Thoracic aorta (tissue), 2 donors: ENCODE measurements around the gene NKX6-2. TPM values are rescaled to one million over a fixed set of nuclear protein-coding genes. Genes with fewer than 3 reads are reported as not detected.

Source experiments
- ATAC-seq: fragments of 150-250 bp; one replicate; pipeline ENCODE4 v1.8.0; 2017; ENCODE audit warnings: low read depth; ENCODE audit not compliant: insufficient number of reproducible peaks, low FRiP score
- DNase-seq: peaks from one replicate; pipeline ENCODE4 v3.0.0-alpha.2; 2020; ENCODE audit warnings: low spot score
- H3K27ac ChIP-seq, 2 donors: fragments of 200-600 bp; sonication (generic); 1 replicate in 1 of 2; 2 replicates in 1 of 2; pipeline ENCODE4 v1.5.1; 2016; ENCODE audit warnings: mild to moderate bottlenecking in 2 of 2, moderate library complexity in 2 of 2
- H3K27me3 ChIP-seq: fragments of 200-600 bp; sonication (generic); replicated peaks from 2 replicates; pipeline ENCODE4 v1.6.0; 2016; ENCODE audit warnings: mild to moderate bottlenecking; ENCODE audit not compliant: insufficient read depth
- H3K36me3 ChIP-seq: fragments of 200-600 bp; sonication (generic); one replicate; pipeline ENCODE4 v1.5.1; 2016
- H3K4me1 ChIP-seq, 2 donors: fragments of 200-600 bp; sonication (generic); 1 replicate in 1 of 2; 2 replicates in 1 of 2; pipeline versions ENCODE4 v1.5.1 to v1.6.0; 2016; ENCODE audit warnings: low read depth in 2 of 2, mild to moderate bottlenecking in 1 of 2; ENCODE audit not compliant: control insufficient read depth in 1 of 2
- H3K4me3 ChIP-seq: fragments of 200-600 bp; sonication (generic); 2 replicates; pipeline ENCODE4 v1.5.1; 2016; ENCODE audit warnings: mild to moderate bottlenecking
- H3K9me3 ChIP-seq: fragments of 200-600 bp; sonication (generic); 2 replicates; pipeline ENCODE4 v1.5.1; 2016
- CTCF ChIP-seq: fragments of 200-600 bp; sonication (generic); IDR thresholded peaks from one replicate; pipeline ENCODE4 v1.5.1; 2019; ENCODE audit warnings: antibody characterized with exemption
- total RNA-seq, 2 donors: library from RNA; depleted of rRNA; stranded (reverse); fragments of >200 nt; gene quantifications; one replicate each; pipeline versions ENCODE4 v1.1.0 to v1.2.3, GENCODE V29; 2016

The NKX6-2 gene
- total RNA-seq, 2 donors from 2014 or later: 19.8 TPM; not detected in 1

GRCh38 chr10:132770061-132771021 lies 15.6 kb downstream of the NKX6-2 start:
- no peak for TF ChIP-seq CTCF
- ATAC-seq (no peak), DNase-seq (no peak)
- Histone ChIP-seq H3K4me1 (no peaks in the 10 kb centered on the region), H3K27me3 (no peaks in the 10 kb centered on the region), H3K4me3 (no peak overlapping the region), H3K27ac (no peak overlapping the region), H3K36me3 (peaks cover 41% of the 10 kb centered on the region), H3K9me3 (no peaks in the 10 kb centered on the region)

- no peaks in the 10 kb centered on the region for H3K9me3 ChIP-seq
- ATAC-seq: no peak
- no peak overlapping the region for H3K4me3 ChIP-seq
- no peaks in the 10 kb centered on the region for H3K4me1 ChIP-seq
- H3K36me3 ChIP-seq: peaks cover 33% of the 10 kb centered on the region
- no peak overlapping the region for H3K27ac ChIP-seq
- DNase-seq: no peak
- no peak for TF ChIP-seq CTCF
- no peaks in the 10 kb centered on the region for H3K27me3 ChIP-seq
Observed at GRCh38 chr10:132768346-132769248, 17.4 kb downstream of the NKX6-2 start.

- H3K27me3 ChIP-seq: no peaks in the 10 kb centered on the region
- no peaks in the 10 kb centered on the region for H3K4me1 ChIP-seq
- ATAC-seq (no peak), DNase-seq (no peak)
- H3K9me3 ChIP-seq: no peaks in the 10 kb centered on the region
- TF ChIP-seq CTCF: no peak
- H3K4me3 ChIP-seq: no peak overlapping the region
- peaks cover 30% of the 10 kb centered on the region for H3K36me3 ChIP-seq
- no peak overlapping the region for H3K27ac ChIP-seq
Observed at GRCh38 chr10:132766291-132766690, 19.7 kb downstream of the NKX6-2 start.

GRCh38 chr10:132765435-132765834 lies 20.5 kb downstream of the NKX6-2 start:
- DNase-seq (no peak), ATAC-seq (no peak)
- Histone ChIP-seq H3K36me3 (peaks cover 25% of the 10 kb centered on the region), H3K27ac (no peak overlapping the region), H3K27me3 (no peaks in the 10 kb centered on the region), H3K9me3 (no peaks in the 10 kb centered on the region), H3K4me3 (no peak overlapping the region), H3K4me1 (no peaks in the 10 kb centered on the region)
- no peak for TF ChIP-seq CTCF

GRCh38 chr10:132764108-132764507 lies 21.8 kb downstream of the NKX6-2 start:
- DNase-seq (no peak), ATAC-seq (no peak)
- no peaks in the 10 kb centered on the region for H3K9me3 ChIP-seq
- TF ChIP-seq CTCF: no peak
- peaks cover 33% of the 10 kb centered on the region for H3K36me3 ChIP-seq
- H3K4me3 ChIP-seq: no peak overlapping the region
- H3K4me1 ChIP-seq: no peaks in the 10 kb centered on the region
- no peaks in the 10 kb centered on the region for H3K27me3 ChIP-seq
- H3K27ac ChIP-seq: no peak overlapping the region
